H1 (cell line): ENCODE data around the gene SRRT. TPM values are rescaled to one million over a fixed set of nuclear protein-coding genes. Genes with fewer than 3 reads are reported as not detected.

Source experiments
- CTCF ChIA-PET: fragments of 300-600 bp; sonication (Branson Sonifier 250); formaldehyde crosslinking; loops from one replicate; lab custom pipeline; 2021; ENCODE audit not compliant: partially characterized antibody; lab: Charles Lee
- POLR2A ChIA-PET: fragments of 300-600 bp; sonication (Branson Sonifier 250); formaldehyde crosslinking; loops from one replicate; lab custom pipeline; 2021; ENCODE audit warnings: inconsistent platforms; ENCODE audit not compliant: partially characterized antibody; lab: Charles Lee
- DNase-seq, 2 experiments: peaks; one replicate each; pipeline versions ENCODE4 v3.0.0 to v3.0.0-alpha.2; 2010 to 2022; ENCODE audit warnings: low spot score in 2 of 2, low read depth in 1 of 2, mixed read lengths in 1 of 2
- FAIRE-seq: peaks from 2 replicates; lab custom pipeline; 2011; peaks lifted over from hg19 to GRCh38; lab: Jason Lieb, UNC
- H2AFZ ChIP-seq: 2 replicates; pipeline ENCODE4 v1.8.1; 2012; ENCODE audit warnings: low read length, inconsistent platforms
- H2AK5ac ChIP-seq: 2 replicates; pipeline ENCODE4 v1.6.1; 2013; ENCODE audit warnings: low read depth, low read length
- H2BK120ac ChIP-seq: replicated peaks from 2 replicates; pipeline ENCODE3; 2013; ENCODE audit warnings: low read depth, low read length, inconsistent platforms
- H2BK12ac ChIP-seq: 2 replicates; pipeline ENCODE4 v1.6.1; 2013; ENCODE audit warnings: low read depth, low read length
- H2BK15ac ChIP-seq: 2 replicates; pipeline ENCODE4 v1.6.1; 2013; ENCODE audit warnings: low read length
- H2BK20ac ChIP-seq: 2 replicates; pipeline ENCODE4 v1.6.1; 2013; ENCODE audit warnings: low read length
- H2BK5ac ChIP-seq: 2 replicates; pipeline ENCODE4 v1.6.1; 2013; ENCODE audit warnings: low read depth, low read length
- H3K14ac ChIP-seq: 2 replicates; pipeline ENCODE4 v1.6.1; 2013; ENCODE audit warnings: inconsistent platforms; ENCODE audit not compliant: insufficient read length
- H3K18ac ChIP-seq: 2 replicates; pipeline ENCODE4 v1.6.1; 2013; ENCODE audit warnings: low read length; ENCODE audit errors: extremely low read depth
- H3K23ac ChIP-seq: 2 replicates; pipeline ENCODE4 v1.6.1; 2013; ENCODE audit warnings: inconsistent platforms; ENCODE audit not compliant: insufficient read length
- H3K23me2 ChIP-seq: 2 replicates; pipeline ENCODE4 v1.6.1; 2013; ENCODE audit warnings: low read depth, low read length
- H3K27ac ChIP-seq: 2 replicates; pipeline ENCODE4 v1.6.1; 2011; ENCODE audit warnings: low read depth, low read length, inconsistent platforms
- H3K27me3 ChIP-seq, 4 experiments: replicated peaks in 1 of 4; 1 replicate in 1 of 4; 2 replicates in 3 of 4; pipeline versions ENCODE4 v1.6.1 to v1.8.1; 2011 to 2013; ENCODE audit warnings: low read length in 3 of 4, mild to moderate bottlenecking in 3 of 4, inconsistent platforms in 2 of 4, mixed read lengths in 2 of 4, moderate library complexity in 1 of 4; ENCODE audit not compliant: control insufficient read depth in 3 of 4, insufficient read depth in 3 of 4; ENCODE audit errors: extremely low read depth in 1 of 4
- H3K36me3 ChIP-seq, 4 experiments: 2 replicates each; pipeline versions ENCODE4 v1.6.1 to v1.8.1; 2011 to 2013; ENCODE audit warnings: mild to moderate bottlenecking in 4 of 4, low read length in 3 of 4, moderate library complexity in 2 of 4, control low read depth in 1 of 4, inconsistent platforms in 1 of 4; ENCODE audit not compliant: insufficient read depth in 4 of 4, control insufficient read depth in 2 of 4
- H3K4ac ChIP-seq: replicated peaks from 2 replicates; pipeline ENCODE3; 2013; ENCODE audit warnings: low read length, low read depth, mixed read lengths, inconsistent platforms; ENCODE audit not compliant: insufficient read length
- H3K4me1 ChIP-seq, 4 experiments: replicated peaks in 1 of 4; 1 replicate in 1 of 4; 2 replicates in 3 of 4; pipeline versions ENCODE4 v1.6.1 to v1.8.1; 2011 to 2013; ENCODE audit warnings: low read length in 3 of 4, inconsistent platforms in 2 of 4, mixed read lengths in 1 of 4; ENCODE audit not compliant: insufficient read depth in 4 of 4, control insufficient read depth in 3 of 4
- H3K4me2 ChIP-seq, 2 experiments: 2 replicates each; pipeline versions ENCODE4 v1.6.1 to v1.8.1; 2011 to 2013; ENCODE audit warnings: low read depth in 2 of 2, low read length in 2 of 2, control low read depth in 1 of 2, inconsistent platforms in 1 of 2, mild to moderate bottlenecking in 1 of 2; ENCODE audit not compliant: insufficient read depth in 1 of 2
- H3K4me3 ChIP-seq, 4 experiments: fragments of 200-600, 300-600 bp in 1 of 4; sonication (generic), shearing (Covaris generic), sonication (Bioruptor Twin) in 1 of 4; 2 replicates each; pipeline versions ENCODE4 v1.5.1 to v1.8.1; 2011 to 2016; ENCODE audit warnings: low read length in 4 of 4, low read depth in 3 of 4, control low read depth in 2 of 4, inconsistent platforms in 2 of 4, mild to moderate bottlenecking in 2 of 4, mixed read lengths in 1 of 4, moderate library complexity in 1 of 4; ENCODE audit not compliant: insufficient read depth in 2 of 4; ENCODE audit errors: extremely low read depth in 1 of 4
- H3K56ac ChIP-seq: replicated peaks from 2 replicates; pipeline ENCODE3; 2013; ENCODE audit warnings: low read depth, mild to moderate bottlenecking, mixed read lengths, low read length, inconsistent platforms; ENCODE audit not compliant: insufficient read length
- H3K79me1 ChIP-seq: 2 replicates; pipeline ENCODE4 v1.6.1; 2013; ENCODE audit warnings: low read depth, low read length, control low read depth
- H3K79me2 ChIP-seq, 2 experiments: 2 replicates each; pipeline versions ENCODE4 v1.6.1 to v1.8.1; 2012 to 2013; ENCODE audit warnings: low read length in 2 of 2, mild to moderate bottlenecking in 2 of 2, inconsistent platforms in 1 of 2; ENCODE audit not compliant: insufficient read depth in 2 of 2, control insufficient read depth in 1 of 2
- H3K9ac ChIP-seq, 4 experiments: replicated peaks in 1 of 4; 1 replicate in 1 of 4; 2 replicates in 3 of 4; pipeline versions ENCODE4 v1.6.1 to v1.8.1; 2011 to 2013; ENCODE audit warnings: low read depth in 3 of 4, low read length in 3 of 4, control low read depth in 2 of 4, mild to moderate bottlenecking in 2 of 4, moderate library complexity in 2 of 4, inconsistent platforms in 1 of 4; ENCODE audit errors: extremely low read depth in 1 of 4
- H3K9me3 ChIP-seq, 2 experiments: 2 replicates each; pipeline versions ENCODE4 v1.6.1 to v1.8.1; 2012 to 2013; ENCODE audit warnings: mild to moderate bottlenecking in 2 of 2, moderate library complexity in 2 of 2, control low read depth in 1 of 2, inconsistent platforms in 1 of 2, low read depth in 1 of 2, low read length in 1 of 2, mixed read lengths in 1 of 2; ENCODE audit not compliant: insufficient read depth in 2 of 2
- H4K20me1 ChIP-seq, 2 experiments: replicated peaks in 1 of 2; 2 replicates each; pipeline versions ENCODE3 to v1.8.1; 2011 to 2013; ENCODE audit warnings: inconsistent platforms in 2 of 2, low read length in 2 of 2, mild to moderate bottlenecking in 1 of 2; ENCODE audit not compliant: insufficient read depth in 2 of 2, control insufficient read depth in 1 of 2
- H4K5ac ChIP-seq: 2 replicates; pipeline ENCODE4 v1.6.1; 2013; ENCODE audit warnings: low read length, low read depth, mixed read lengths, inconsistent platforms; ENCODE audit not compliant: insufficient read length
- H4K8ac ChIP-seq: 2 replicates; pipeline ENCODE4 v1.8.0; 2013; ENCODE audit warnings: mild to moderate bottlenecking, moderate library complexity, low read length, inconsistent platforms; ENCODE audit not compliant: insufficient read depth; ENCODE audit errors: extremely low read depth
- H4K91ac ChIP-seq: replicated peaks from 2 replicates; pipeline ENCODE3; 2013; ENCODE audit warnings: low read length, mixed read lengths, inconsistent platforms; ENCODE audit not compliant: insufficient read length
- NRF1 ChIP-seq: IDR thresholded peaks from 2 replicates; pipeline ENCODE4 v1.6.1; 2011; ENCODE audit warnings: mild to moderate bottlenecking, low read depth, low read length, improper control_type of control experiment
- ZNF274 ChIP-seq: IDR thresholded peaks from 2 replicates; pipeline ENCODE4 v1.7.0; 2012; ENCODE audit warnings: low read length, borderline replicate concordance; ENCODE audit errors: extremely low read depth
- WGBS, 2 experiments: shearing (Covaris generic) in 1 of 2; methylation state at CpG; one replicate each; pipeline versions ENCODE4 v1.1.6 to v1.1.7; 2013 to 2015; ENCODE audit warnings: low lambda C conversion rate in 2 of 2, mixed read lengths in 2 of 2, inconsistent platforms in 1 of 2, low coverage in 1 of 2, missing lambda C conversion rate in 1 of 2; ENCODE audit not compliant: insufficient replicate concordance in 2 of 2, insufficient coverage in 1 of 2, insufficient read length in 1 of 2; ENCODE audit errors: extremely low coverage in 1 of 2, missing lambda C conversion rate in 1 of 2; 5-methylcytosine and 5-hydroxymethylcytosine counted together
- polyA plus RNA-seq, 7 experiments: library from polyadenylated mRNA; depleted of rRNA in 3 of 7; stranded (reverse) in 5 of 7; unstranded in 2 of 7; fragments of >200 nt in 5 of 7; fragments of 200-250 nt in 2 of 7; gene quantifications; 1 replicate in 5 of 7; 2 replicates in 1 of 7; 4 replicates in 1 of 7; pipeline versions ENCODE4 v1.2.1 to v1.2.3, GENCODE V29; 2011 to 2013; ENCODE audit warnings: missing spikeins in 2 of 7, mixed read lengths in 2 of 7
- total RNA-seq: library from RNA; stranded (reverse); fragmentation: NEBNext Ultra II Directional; extraction: Animal tissue kit (Norgen Biotek cat#: 25700); gene quantifications from 2 replicates; pipeline ENCODE4 v1.2.1, GENCODE V29; 2021

The SRRT gene
- total and polyA plus RNA-seq, 2 of the 8 experiments (the other 6 are each of a cell fraction or from before 2014, with no cell fraction given), result 66.7 to 237 TPM

GRCh38 chr7:100840470-100841100 lies 34.3 kb upstream of the SRRT start:
- peaks cover 3 to 8% (median 7%) of the 10 kb centered on the region in 4 experiments for H3K4me1 ChIP-seq
- no peak overlapping the region for H3K4me3 ChIP-seq
- no peak overlapping the region for H2AK5ac ChIP-seq
- no peak overlapping the region for H2BK20ac ChIP-seq
- H4K91ac ChIP-seq, result no peak overlapping the region
- H3K4me2 ChIP-seq, result no peak overlapping the region
- H2BK120ac ChIP-seq, result no peak overlapping the region
- no peak overlapping the region for H3K56ac ChIP-seq
- no peaks in the 10 kb centered on the region for H3K36me3 ChIP-seq
- H3K18ac ChIP-seq, result no peak overlapping the region
- H3K23me2 ChIP-seq, result peaks cover 3% of the 10 kb centered on the region; the same call in 1 of the 2 replicates
- H3K9me3 ChIP-seq, result no peaks in the 10 kb centered on the region
- no peaks in the 10 kb centered on the region for H3K27me3 ChIP-seq
- no peak overlapping the region for H2BK15ac ChIP-seq
- no peaks in the 10 kb centered on the region for H3K79me1 ChIP-seq
- ChIA-PET CTCF (interaction anchor here (0.9 kb wide), 1 partner anchor 13 kb away, joined by 3 read pairs; the partner anchor contains the start of gene EPHB4), POLR2A (no interaction called here)
- H3K23ac ChIP-seq, result no peak overlapping the region
- 71% methylated on average over 8 of the region's 8 CpGs; no CpG with 5 or more reads in 1 of the 2 experiments for WGBS, 2 experiments
- no peak overlapping the region for H2BK5ac ChIP-seq
- no peak overlapping the region for H3K9ac ChIP-seq
- no peak overlapping the region for H3K4ac ChIP-seq
- no peaks in the 10 kb centered on the region for H4K20me1 ChIP-seq
- no peak for DNase-seq
- H3K79me2 ChIP-seq, result no peaks in the 10 kb centered on the region
- no peak overlapping the region for H3K14ac ChIP-seq
- H2BK12ac ChIP-seq, result no peak overlapping the region
- H4K5ac ChIP-seq, result no peak overlapping the region
- H2AFZ ChIP-seq, result no peak overlapping the region
- no peak overlapping the region for H3K27ac ChIP-seq
- no peak overlapping the region; the same call in 1 of the 2 replicates for H4K8ac ChIP-seq
- FAIRE-seq, result no peak
- no peak for TF ChIP-seq ZNF274
- TF ChIP-seq NRF1, result no peak
